HG03095 (cell line): ENCODE data around the gene DUSP12.
"Not testable (repeated sequence)": the region's sequence is repeated elsewhere in the genome, so short reads cannot be mapped to it uniquely, and the experiment has no call there.

Experiments used
- ATAC-seq: cut with Tn5 transposase; IDR thresholded peaks from one replicate; pipeline ENCODE4 v1.9.1; 2021; ENCODE audit warnings: moderate library complexity; ENCODE audit not compliant: unreplicated experiment

The DUSP12 gene

GRCh38 chr1:161768986-161769672 lies 19.5 kb downstream of the DUSP12 start:
- no peak for ATAC-seq

- not testable (repeated sequence) for ATAC-seq
Measured at GRCh38 chr1:161769673-161770045, 20.1 kb downstream of the DUSP12 start.

GRCh38 chr1:161770250-161770649 lies 20.7 kb downstream of the DUSP12 start:
- ATAC-seq, result no peak

GRCh38 chr1:161771161-161771560 lies 21.6 kb downstream of the DUSP12 start:
- ATAC-seq, result no peak

- ATAC-seq, result no peak
Measured at GRCh38 chr1:161771973-161772372, 22.4 kb downstream of the DUSP12 start.

- ATAC-seq, result no peak
Measured at GRCh38 chr1:161772397-161772796, 22.8 kb downstream of the DUSP12 start.

- ATAC-seq, result no peak
Measured at GRCh38 chr1:161773791-161774190, 24.2 kb downstream of the DUSP12 start.

GRCh38 chr1:161777261-161777660 lies 27.7 kb downstream of the DUSP12 start:
- ATAC-seq, result no peak

GRCh38 chr1:161778522-161778921 lies 28.9 kb downstream of the DUSP12 start:
- no peak for ATAC-seq

GRCh38 chr1:161779393-161779792 lies 29.8 kb downstream of the DUSP12 start:
- no peak for ATAC-seq

- ATAC-seq, result peak; percentile 62
Measured at GRCh38 chr1:161781995-161782394, 32.4 kb downstream of the DUSP12 start.

GRCh38 chr1:161782886-161783285 lies 33.3 kb downstream of the DUSP12 start:
- no peak for ATAC-seq

- no peak for ATAC-seq
Measured at GRCh38 chr1:161784968-161785367, 35.4 kb downstream of the DUSP12 start.

- no peak for ATAC-seq
Measured at GRCh38 chr1:161787355-161787754, 37.8 kb downstream of the DUSP12 start.

GRCh38 chr1:161790587-161791317 lies 41.2 kb downstream of the DUSP12 start:
- no peak for ATAC-seq

- no peak for ATAC-seq
Measured at GRCh38 chr1:161791904-161792655, 42.5 kb downstream of the DUSP12 start.

GRCh38 chr1:161792740-161793139 lies 43.2 kb downstream of the DUSP12 start:
- ATAC-seq, result peak; percentile 54

GRCh38 chr1:161799792-161800191 lies 50.2 kb downstream of the DUSP12 start:
- ATAC-seq, result no peak

GRCh38 chr1:161801955-161802354 lies 52.4 kb downstream of the DUSP12 start:
- ATAC-seq, result no peak

GRCh38 chr1:161803181-161803580 lies 53.6 kb downstream of the DUSP12 start:
- ATAC-seq, result no peak

GRCh38 chr1:161805399-161806197 lies 56.0 kb downstream of the DUSP12 start:
- ATAC-seq, result no peak
